Stimulated activated naive CD8-positive, alpha-beta T cell treated with anti-CD3 and anti-CD28 coated beads, Interleukin-15, Interleukin-2, amounts not matched to agents 100 ng/mL and 50 ng/mL, for 24 hours (primary cell): ENCODE results near the gene RPTOR.
"Not testable (repeated sequence)": the region's sequence is repeated elsewhere in the genome, so short reads cannot be mapped to it uniquely, and the experiment has no call there.

Experiments used
- H3K27ac Mint-ChIP-seq: one replicate; pipeline ENCODE4 v1.8.0; 2021; ENCODE audit warnings: mild to moderate bottlenecking, mixed read lengths
- H3K27me3 Mint-ChIP-seq: one replicate; pipeline ENCODE4 v1.8.0; 2021; ENCODE audit warnings: mixed read lengths
- H3K36me3 Mint-ChIP-seq: one replicate; pipeline ENCODE4 v1.8.0; 2021; ENCODE audit warnings: low read depth, mixed read lengths
- H3K4me1 Mint-ChIP-seq: one replicate; pipeline ENCODE4 v1.8.0; 2021; ENCODE audit warnings: low read depth, mixed read lengths
- H3K4me3 Mint-ChIP-seq: one replicate; pipeline ENCODE4 v1.8.0; 2021; ENCODE audit warnings: mild to moderate bottlenecking, mixed read lengths
- H3K9me3 Mint-ChIP-seq: one replicate; pipeline ENCODE4 v1.8.0; 2021; ENCODE audit warnings: mixed read lengths

RPTOR gene

DNA sequence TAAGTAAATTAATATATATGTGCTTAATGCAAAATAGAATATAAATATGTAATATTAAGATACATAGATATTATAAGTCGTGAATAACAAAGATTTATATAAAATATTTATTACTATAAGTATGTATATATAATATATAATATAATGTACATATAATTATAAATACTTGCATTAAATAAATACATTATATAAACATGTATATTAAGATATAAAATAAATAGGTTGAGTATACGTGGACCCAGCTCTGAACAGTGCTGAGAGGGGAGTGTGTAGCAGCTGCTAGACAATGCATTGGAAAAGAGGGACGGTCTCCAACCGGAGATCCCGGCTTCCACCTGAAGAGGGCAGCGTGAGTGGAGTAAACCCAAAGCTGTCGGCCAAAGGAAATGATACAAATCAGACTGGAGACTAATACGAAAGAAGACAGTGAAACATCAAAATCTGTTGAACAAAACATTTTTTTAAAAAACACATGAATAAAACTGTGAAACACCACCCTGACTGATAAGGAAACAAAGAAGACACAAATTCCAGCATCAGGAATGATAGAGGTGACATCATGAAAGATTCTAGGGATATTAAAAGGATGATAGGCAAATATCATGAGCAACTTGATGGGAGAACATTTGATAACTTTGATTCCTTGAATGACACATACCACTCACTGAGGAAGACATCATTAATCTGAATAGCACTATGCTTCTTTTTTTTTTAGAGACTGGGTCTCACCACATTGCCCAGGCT, 321.6 kb downstream of the RPTOR start:
- Mint-ChIP-seq H3K27ac (peak overlapping the region; percentile 90), H3K9me3 (peaks cover 12% of the 10 kb centered on the region), H3K27me3 (no peaks in the 10 kb centered on the region), H3K36me3 (peaks cover 60% of the 10 kb centered on the region), H3K4me1 (peaks cover 97% of the 10 kb centered on the region), H3K4me3 (peak overlapping the region; percentile 39)

DNA sequence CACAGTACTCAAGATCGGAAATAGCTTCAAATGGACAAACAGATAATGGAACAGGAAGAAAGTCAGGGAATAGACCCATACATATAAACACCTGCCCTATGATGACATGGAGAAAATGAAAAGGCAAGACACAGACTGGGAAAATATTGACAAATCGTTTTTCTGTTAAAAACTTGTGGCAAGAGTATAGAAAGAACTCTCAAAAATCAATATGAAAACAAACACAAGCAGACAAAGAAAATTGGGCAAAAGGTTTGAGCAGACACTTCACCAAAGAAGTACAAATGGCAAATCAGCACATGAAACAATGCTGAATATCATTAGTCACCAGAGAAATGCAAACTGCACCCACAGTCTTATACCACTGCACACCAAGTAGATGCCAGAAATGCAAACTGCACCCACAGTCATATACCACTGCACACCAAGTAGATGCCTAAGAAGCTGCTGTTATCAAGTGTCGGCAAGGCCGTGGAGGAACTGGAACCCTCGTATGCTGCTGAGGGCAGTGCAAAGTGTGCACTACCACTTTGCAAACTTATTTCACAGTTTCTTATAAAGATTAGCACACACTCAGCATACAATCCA, 323.5 kb downstream of the RPTOR start:
- Mint-ChIP-seq H3K27ac (peak overlapping the region; percentile 75), H3K4me1 (peaks cover 95% of the 10 kb centered on the region), H3K9me3 (peaks cover 11% of the 10 kb centered on the region), H3K27me3 (no peaks in the 10 kb centered on the region), H3K4me3 (no peak overlapping the region), H3K36me3 (peaks cover 42% of the 10 kb centered on the region)

DNA sequence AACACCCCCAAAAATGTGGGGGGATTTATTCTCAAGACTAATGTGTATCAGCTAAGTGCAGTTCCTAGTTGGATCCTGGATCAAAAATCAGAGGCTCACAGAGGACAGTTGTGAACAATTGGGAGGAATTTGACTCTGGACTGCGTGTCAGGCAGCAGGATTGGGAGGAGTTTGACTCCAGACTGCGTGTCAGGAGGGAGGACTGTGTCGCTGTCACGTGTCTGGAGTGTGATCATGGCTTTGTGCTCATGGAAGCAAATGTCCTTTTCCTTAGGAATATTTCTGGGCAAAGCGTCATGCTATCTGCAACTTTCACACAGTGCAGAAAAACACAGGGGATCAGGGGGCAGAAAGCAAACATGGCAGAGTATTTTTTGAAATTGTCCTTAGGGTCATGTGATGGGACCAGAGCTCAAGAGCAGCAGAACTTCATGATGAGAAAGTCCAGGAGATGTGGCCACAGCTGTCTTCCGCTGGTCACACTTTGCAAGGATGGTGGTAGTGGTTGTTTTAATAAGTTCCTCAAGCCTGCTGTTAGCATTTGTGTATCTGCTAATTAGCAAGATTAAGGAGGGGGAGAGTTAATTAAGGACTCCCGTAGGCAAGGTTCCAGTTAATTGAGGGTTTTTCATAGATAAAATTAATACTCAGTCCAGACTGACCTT, 325.0 kb downstream of the RPTOR start:
- peak overlapping the region; percentile 61 for H3K4me3 Mint-ChIP-seq
- H3K4me1 Mint-ChIP-seq, result peaks cover 91% of the 10 kb centered on the region
- H3K9me3 Mint-ChIP-seq, result no peaks in the 10 kb centered on the region

DNA sequence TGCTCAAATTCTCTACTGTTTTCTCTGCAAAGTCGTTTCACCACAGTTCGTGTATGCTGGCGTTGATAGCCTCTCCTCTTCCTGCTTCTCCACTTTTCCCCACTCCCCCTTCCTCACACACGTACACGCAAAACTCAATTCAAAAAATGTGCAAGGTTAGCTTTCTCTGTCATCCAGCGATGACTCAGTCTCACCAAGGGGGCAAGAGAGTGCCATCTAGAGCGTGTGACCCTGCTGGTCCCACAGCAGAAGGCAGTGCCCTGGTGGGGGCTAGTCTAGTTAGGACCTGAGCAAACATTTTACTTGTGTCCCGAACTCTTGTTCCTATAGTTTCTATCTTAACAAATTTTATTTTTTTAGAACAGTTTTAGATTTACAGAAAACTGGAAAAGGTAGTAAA, 325.8 kb downstream of the RPTOR start:
- Mint-ChIP-seq H3K9me3 (no peaks in the 10 kb centered on the region), H3K27ac (peak overlapping the region; percentile 88), H3K4me3 (peak overlapping the region; percentile 61), H3K36me3 (peaks cover 40% of the 10 kb centered on the region), H3K4me1 (peaks cover 91% of the 10 kb centered on the region), H3K27me3 (no peaks in the 10 kb centered on the region)

More for the DNA sequence above, 325.0 kb downstream of the RPTOR start:
- Mint-ChIP-seq H3K27me3 (no peaks in the 10 kb centered on the region), H3K27ac (peak overlapping the region; percentile 88), H3K36me3 (peaks cover 38% of the 10 kb centered on the region)

DNA sequence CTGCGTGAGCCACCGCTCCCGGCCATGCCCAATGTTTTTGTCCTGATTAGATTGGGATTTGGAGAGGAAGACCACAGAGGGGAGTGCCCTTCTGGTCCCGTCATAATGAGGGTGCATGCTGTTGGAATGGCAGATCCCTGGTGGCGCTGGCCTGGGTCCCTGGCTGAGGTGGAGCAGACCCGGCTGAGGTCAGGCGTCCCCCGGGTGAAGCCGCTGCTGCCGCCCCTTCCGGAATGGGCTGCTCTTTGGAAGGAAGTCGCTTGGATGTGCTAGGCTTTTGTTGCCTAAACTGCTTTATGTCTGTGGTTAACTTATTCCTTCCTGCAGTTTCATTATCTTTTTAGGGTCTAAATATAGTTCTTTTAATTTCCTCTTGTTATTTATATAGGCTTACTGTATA, 326.7 kb downstream of the RPTOR start:
- peaks cover 40% of the 10 kb centered on the region for H3K36me3 Mint-ChIP-seq
- H3K9me3 Mint-ChIP-seq, result no peaks in the 10 kb centered on the region
- peaks cover 85% of the 10 kb centered on the region for H3K4me1 Mint-ChIP-seq
- no peaks in the 10 kb centered on the region for H3K27me3 Mint-ChIP-seq
- H3K4me3 Mint-ChIP-seq, result peak overlapping the region; percentile 56
- H3K27ac Mint-ChIP-seq, result peak overlapping the region; percentile 88

DNA sequence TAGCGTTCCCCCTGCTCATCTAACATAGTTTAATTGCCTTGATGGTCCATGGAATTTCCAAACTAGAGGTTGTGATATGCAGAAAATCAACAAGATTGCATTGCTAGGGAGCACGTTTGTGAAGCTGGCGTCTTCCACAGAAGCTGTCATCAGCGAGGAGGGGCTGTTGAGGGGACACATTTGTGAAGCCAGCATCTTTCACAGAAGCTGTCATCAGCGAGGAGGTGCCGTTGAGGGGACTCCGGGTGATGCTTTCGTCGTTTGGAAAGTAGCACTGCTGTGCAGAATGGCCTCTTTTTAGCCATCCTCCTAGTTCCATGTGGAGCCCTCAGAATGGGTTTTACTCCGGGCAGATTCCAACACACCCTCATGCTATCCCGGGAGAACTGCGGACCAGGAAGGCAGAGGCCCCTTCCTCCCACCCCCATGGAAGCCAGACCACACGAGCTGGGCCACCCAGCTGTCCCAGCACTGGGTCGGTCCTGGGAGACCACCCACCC, 327.4 kb downstream of the RPTOR start:
- peak overlapping the region; percentile 88 for H3K27ac Mint-ChIP-seq
- peak overlapping the region; percentile 56 for H3K4me3 Mint-ChIP-seq
- peaks cover 84% of the 10 kb centered on the region for H3K4me1 Mint-ChIP-seq
- no peaks in the 10 kb centered on the region for H3K9me3 Mint-ChIP-seq
- H3K36me3 Mint-ChIP-seq, result peaks cover 42% of the 10 kb centered on the region
- no peaks in the 10 kb centered on the region for H3K27me3 Mint-ChIP-seq

DNA sequence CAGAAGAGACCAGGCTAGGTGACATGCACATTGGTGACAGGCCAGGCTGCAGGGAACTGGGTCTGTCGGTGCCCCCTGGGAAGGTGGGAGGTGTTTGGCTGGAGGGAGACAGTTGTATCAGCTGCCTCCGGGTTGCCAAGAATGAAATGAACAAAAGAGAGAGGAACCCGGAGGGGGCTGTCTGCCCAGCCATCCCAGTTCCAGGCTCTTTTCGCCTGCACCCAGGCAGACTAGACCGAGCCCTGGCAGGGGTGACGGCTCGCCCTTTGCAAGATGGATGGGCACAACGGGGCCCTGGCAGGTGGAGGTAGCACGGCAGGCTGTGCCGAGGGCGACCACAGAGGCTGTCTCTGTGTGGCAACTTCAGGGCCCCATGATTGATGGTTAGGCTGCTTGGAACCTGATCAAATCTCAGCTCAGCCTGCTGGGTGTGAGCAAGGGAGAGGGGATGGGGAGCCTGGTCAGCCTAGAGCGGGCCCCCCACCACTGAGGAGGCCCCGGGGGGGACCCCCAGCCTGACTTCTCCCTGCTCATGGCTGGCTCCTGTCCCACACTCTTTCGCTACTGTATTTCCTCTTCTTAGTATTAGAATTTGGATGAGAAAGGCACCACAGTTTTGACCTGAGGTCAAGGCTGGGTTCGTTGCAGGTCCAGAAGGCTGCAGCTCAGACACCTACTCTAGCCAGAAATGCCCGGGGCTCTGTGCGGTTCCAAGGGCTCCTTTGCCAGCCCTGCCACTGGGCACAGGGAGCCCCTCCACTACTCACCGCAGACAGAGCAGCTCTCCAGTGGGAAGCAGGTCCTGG, 328.1 kb downstream of the RPTOR start:
- peaks cover 84% of the 10 kb centered on the region for H3K4me1 Mint-ChIP-seq
- H3K4me3 Mint-ChIP-seq, result no peak overlapping the region
- H3K9me3 Mint-ChIP-seq, result no peaks in the 10 kb centered on the region
- no peak overlapping the region for H3K27ac Mint-ChIP-seq
- H3K27me3 Mint-ChIP-seq, result no peaks in the 10 kb centered on the region
- peaks cover 42% of the 10 kb centered on the region for H3K36me3 Mint-ChIP-seq

DNA sequence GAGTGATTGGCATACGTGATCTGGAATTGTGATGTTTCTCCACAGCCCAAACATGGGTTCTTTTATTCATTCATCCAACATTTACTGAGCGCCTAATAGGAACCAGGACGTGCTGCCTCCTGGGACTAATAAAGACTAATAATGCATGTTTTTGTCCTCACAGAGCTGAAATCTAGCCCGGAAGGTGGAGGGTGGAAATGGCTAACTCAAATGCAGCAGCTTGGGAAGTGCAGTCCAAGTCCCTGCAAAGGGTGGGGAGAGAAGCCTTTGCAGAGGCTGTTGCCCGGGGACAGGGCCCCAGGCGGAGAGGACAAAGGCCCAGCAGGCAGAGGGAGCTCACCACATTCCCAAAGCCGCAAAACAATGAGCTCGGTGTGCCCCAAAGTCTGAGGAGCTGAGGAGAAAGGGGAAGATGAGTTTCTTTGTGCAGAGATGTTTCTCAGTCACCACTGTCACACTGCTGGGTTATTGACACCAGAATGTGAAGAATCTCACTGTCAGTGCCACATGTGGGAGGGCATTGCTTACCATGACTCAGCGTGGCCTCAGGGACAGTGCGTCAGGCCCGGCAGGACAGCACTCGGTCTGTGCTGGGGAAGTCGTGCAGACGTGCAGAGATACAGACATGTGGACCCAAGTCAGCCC, 328.8 kb downstream of the RPTOR start:
- H3K27me3 Mint-ChIP-seq, result no peaks in the 10 kb centered on the region
- no peaks in the 10 kb centered on the region for H3K9me3 Mint-ChIP-seq
- peaks cover 84% of the 10 kb centered on the region for H3K4me1 Mint-ChIP-seq
- H3K27ac Mint-ChIP-seq, result peak overlapping the region; percentile 71
- no peak overlapping the region for H3K4me3 Mint-ChIP-seq
- peaks cover 35% of the 10 kb centered on the region for H3K36me3 Mint-ChIP-seq

DNA sequence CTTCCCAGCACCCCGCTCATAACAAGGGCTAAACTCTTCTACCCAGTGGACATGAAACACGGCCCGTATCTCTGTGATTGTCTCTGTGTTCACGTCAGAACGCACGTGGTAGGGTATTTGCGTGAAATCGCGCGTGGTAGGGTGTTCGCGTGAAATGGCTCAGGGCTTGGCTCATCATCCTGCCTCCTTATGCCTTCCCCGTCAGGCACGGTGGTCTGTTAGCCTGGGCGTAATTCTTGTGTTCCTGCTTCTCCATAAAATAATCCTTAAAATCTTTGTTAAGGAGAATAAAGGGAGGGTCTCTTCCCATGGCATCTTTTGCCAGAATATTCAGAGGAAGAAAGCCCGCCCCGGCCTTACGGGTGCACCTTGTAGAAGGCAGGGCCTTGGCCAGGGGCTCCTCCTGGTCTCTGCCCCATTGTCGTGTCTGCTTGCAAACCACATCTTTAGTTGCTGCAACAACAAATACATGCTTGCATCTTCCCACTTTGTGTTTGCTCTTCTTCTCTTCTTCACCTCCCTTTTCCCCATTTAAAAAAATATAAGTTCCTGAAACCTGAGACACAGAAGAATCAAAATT, 330.3 kb downstream of the RPTOR start:
- peaks cover 85% of the 10 kb centered on the region for H3K4me1 Mint-ChIP-seq
- peak overlapping the region; percentile 55 for H3K27ac Mint-ChIP-seq
- H3K9me3 Mint-ChIP-seq, result no peaks in the 10 kb centered on the region
- no peak overlapping the region for H3K4me3 Mint-ChIP-seq
- H3K36me3 Mint-ChIP-seq, result peaks cover 30% of the 10 kb centered on the region
- H3K27me3 Mint-ChIP-seq, result no peaks in the 10 kb centered on the region

DNA sequence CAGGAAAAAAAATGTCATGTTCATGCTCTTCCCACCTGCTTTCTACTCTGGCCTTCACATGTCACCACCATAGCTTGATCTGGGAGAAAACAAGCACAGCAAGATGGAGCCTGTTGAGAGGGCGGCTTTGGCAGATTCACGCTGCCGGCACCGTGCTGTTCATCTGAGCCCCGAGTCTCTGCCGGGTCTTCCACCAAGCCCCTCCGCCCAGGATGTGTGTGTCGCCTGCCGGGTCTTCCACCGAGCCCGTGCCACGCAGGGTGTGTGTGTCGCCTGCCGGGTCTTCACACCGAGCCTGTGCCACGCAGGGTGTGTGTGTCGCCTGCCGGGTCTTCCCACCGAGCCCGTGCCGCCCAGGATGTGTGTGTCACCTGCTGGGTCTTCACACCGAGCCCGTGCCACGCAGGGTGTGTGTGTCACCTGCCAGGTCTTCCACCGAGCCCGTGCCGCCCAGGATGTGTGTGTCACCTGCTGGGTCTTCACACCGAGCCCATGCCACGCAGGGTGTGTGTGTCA, 330.9 kb downstream of the RPTOR start:
- H3K27me3 Mint-ChIP-seq, H3K4me3 Mint-ChIP-seq, H3K9me3 Mint-ChIP-seq: not testable (repeated sequence)
- peaks cover 84% of the 10 kb centered on the region for H3K4me1 Mint-ChIP-seq
- peaks cover 34% of the 10 kb centered on the region for H3K36me3 Mint-ChIP-seq
- peak overlapping the region; percentile 55 for H3K27ac Mint-ChIP-seq

DNA sequence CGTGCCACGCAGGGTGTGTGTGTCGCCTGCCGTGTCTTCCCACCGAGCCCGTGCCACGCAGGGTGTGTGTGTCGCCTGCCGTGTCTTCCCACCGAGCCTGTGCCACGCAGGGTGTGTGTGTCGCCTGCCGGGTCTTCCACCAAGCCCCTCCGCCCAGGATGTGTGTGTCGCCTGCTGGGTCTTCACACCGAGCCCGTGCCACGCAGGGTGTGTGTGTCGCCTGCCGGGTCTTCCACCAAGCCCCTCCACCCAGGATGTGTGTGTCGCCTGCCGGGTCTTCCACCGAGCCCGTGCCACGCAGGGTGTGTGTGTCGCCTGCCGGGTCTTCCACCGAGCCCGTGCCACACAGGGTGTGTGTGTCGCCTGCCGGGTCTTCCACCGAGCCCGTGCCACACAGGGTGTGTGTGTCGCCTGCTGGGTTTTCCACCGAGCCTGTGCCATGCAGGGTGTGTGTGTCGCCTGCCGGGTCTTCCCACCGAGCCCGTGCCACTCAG, 331.9 kb downstream of the RPTOR start:
- peaks cover 74% of the 10 kb centered on the region for H3K4me1 Mint-ChIP-seq
- H3K27ac Mint-ChIP-seq, result peak overlapping the region; percentile 98
- H3K9me3 Mint-ChIP-seq, H3K27me3 Mint-ChIP-seq: not testable (repeated sequence)
- peak overlapping the region; percentile 73 for H3K4me3 Mint-ChIP-seq
- peaks cover 42% of the 10 kb centered on the region for H3K36me3 Mint-ChIP-seq

DNA sequence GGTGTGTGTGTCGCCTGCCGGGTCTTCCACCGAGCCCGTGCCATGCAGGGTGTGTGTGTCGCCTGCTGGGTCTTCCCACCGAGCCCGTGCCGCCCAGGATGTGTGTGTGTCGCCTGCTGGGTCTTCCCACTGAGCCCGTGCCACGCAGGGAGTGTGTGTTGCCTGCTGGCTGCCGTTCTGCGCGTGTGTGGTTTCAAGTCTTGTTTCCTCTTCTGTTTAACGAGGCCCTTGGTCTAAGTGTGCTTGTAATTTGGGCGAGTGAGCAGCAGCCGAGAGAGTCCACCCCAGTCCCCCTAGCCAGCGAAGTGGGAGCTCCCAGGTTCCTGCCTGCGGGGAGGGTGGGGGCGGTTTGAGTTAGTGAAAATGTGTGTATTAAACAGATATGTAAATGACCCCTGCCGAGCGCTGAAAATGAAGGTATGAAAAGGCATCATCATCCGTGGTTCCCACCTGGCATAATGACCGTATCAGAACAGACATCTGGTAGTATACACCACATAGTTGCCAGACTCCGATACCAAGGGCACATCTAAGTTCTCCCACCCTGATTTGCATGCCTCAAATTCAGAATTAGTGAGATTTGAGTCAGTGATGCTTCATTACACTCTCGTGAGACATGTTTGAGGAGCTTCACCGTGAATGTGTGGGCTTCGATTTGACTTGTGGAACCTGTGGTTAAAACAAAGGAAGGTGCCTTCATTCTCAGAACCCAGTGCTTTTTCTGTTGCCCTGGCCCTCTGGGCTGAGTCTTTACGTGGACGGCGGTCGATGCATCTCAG, 332.5 kb downstream of the RPTOR start:
- Mint-ChIP-seq H3K4me1 (peaks cover 67% of the 10 kb centered on the region), H3K27me3 (no peaks in the 10 kb centered on the region), H3K36me3 (peaks cover 47% of the 10 kb centered on the region), H3K4me3 (peak overlapping the region; percentile 73), H3K27ac (peak overlapping the region; percentile 98), H3K9me3 (no peaks in the 10 kb centered on the region)

DNA sequence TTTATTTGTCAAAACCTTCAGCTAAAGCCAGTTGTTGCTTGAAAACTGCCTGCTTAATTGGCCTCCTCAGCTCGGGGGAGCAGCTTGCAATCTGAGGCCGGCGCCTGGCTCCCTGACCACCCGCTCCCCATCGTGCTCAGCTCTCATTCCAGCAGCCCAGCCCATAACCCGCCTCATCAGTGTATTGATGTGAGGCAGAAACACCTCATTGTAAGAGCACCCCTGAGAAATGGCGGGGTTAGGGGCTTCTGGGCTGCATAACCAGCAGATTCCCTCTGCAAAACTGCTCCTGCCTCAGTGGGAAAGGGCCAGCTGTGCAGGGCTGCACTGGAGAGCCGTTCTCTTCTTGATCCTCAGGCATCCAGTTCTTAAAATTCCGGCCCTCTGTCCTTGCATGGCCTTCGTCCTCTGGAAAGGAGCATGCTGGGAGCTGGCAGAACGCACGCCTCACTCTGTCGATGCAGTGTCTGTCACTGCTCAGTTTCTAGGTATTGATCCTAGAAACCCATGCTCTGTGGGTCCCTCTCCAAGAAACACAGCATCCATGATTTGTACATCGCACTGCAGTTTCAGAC, 333.2 kb downstream of the RPTOR start:
- peak overlapping the region; percentile 73 for H3K4me3 Mint-ChIP-seq
- no peaks in the 10 kb centered on the region for H3K9me3 Mint-ChIP-seq
- no peaks in the 10 kb centered on the region for H3K27me3 Mint-ChIP-seq
- peaks cover 62% of the 10 kb centered on the region for H3K4me1 Mint-ChIP-seq
- peak overlapping the region; percentile 98 for H3K27ac Mint-ChIP-seq
- H3K36me3 Mint-ChIP-seq, result peaks cover 54% of the 10 kb centered on the region
